Activated CD8-positive, alpha-beta memory T cell treated with anti-CD3 and anti-CD28 coated beads for 36 hours (primary cell): ENCODE measurements around the gene SMAD5. TPM values are rescaled to one million over a fixed set of nuclear protein-coding genes. Genes with fewer than 3 reads are reported as not detected.

Source experiments
- CTCF ChIA-PET: fragments of 350-600 bp; sonication (Branson Sonifier 250); formaldehyde crosslinking; loops from one replicate; lab custom pipeline; 2021; ENCODE audit warnings: antibody characterized with exemption; lab: Charles Lee
- POLR2A ChIA-PET: fragments of 350-600 bp; sonication (Branson Sonifier 250); formaldehyde crosslinking; loops from one replicate; lab custom pipeline; 2021; ENCODE audit warnings: antibody characterized with exemption; lab: Charles Lee
- total RNA-seq, 2 experiments: library from RNA; stranded (reverse); gene quantifications; one replicate each; pipeline ENCODE4 v1.2.3, GENCODE V29; 2021

SMAD5 gene
- total RNA-seq, 2 experiments from 2014 or later, result 19.0 to 19.2 TPM

DNA sequence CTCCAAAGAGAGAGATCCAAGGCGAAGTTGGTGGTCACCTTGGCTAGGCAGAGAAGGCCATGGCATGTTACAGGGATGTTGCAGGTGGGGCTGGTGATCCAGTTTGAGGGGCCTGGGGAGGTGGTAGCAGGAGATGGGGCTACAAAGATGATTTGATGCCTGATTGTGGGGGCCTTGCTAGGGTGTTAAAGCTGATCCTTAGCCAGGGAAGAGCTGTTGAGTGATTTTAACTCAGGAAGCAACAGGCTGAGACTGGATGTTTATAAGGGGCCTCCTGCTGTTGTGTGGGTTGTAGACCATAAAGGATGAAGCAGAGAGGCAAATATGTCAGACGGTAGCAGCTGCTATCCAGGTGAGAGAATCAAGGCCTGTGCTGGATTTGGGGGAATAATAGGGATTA is 19.0 kb upstream of the SMAD5 start:
- CTCF ChIA-PET, result no interaction called here
- POLR2A ChIA-PET, result no interaction called here

DNA sequence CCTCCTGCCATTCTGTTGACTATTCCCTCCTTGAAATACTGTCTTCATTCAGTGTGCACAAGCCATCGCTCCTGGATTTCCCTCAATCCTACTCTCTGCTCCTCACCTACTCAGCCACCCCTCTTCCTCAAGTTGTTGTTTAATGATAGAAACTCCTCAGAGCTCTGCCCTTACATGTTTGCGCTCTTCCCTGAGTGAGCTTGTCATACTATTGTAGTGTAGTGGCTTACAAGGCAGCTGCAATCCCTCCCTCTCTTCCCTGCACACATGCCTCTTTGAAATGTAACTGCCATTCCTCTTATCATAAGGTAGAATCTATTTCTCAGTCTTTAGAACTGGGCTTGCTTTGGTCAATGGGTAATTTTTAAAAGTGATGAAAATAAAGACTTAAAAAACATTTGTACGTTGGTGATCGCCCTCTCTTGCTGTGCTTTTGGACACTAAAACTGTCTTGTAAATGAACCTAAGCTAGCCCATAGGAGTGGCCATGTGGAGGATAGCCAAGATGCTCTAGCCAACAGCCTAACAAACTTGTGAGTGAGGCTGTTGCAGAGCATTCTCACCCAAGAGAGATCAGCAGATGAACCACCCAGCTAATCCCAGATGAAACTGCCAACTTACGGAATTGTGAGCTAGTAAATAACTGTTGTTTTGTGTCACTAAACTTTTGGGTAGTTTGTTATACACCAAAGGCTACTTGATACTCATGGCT is 18.1 kb upstream of the SMAD5 start:
- ChIA-PET CTCF (no interaction called here), POLR2A (no interaction called here)

DNA sequence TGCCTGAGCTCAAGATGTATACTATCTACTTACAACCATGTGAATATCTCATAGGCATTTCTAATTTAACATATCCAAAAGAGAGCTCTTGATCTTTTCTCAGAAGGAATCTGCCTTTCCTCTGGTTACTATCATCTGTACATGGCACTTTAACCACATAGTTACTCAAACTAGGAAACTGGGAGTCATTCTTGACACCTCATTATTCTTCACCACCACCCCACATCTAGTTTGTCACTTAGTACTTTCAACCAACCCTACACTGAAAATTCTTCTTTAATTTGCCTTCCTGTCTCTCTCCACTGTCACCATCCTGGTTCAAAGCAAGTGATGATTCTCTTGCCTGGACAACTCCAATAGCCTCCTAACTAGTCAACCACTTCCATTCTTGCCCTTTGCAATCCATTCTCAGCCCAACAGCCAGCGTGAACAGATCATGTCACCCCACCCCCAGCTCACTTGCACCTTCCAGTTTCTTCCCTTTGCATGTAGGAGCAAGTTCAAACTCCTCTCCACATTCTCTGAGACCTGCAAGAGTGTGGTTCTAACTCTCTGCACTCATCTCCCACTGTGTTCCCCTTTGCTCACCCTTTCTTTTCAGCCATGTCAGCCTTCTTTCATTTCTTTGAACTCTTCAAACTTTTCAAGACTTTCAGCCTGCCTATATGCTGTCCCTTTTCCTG is 17.3 kb upstream of the SMAD5 start:
- POLR2A ChIA-PET, result no interaction called here
- CTCF ChIA-PET, result no interaction called here

GRCh38 chr5:136120529-136120928 is 12.1 kb upstream of the SMAD5 start:
- POLR2A ChIA-PET, result no interaction called here
- CTCF ChIA-PET, result no interaction called here

GRCh38 chr5:136123236-136123768 is 9.3 kb upstream of the SMAD5 start:
- POLR2A ChIA-PET, result no interaction called here
- CTCF ChIA-PET, result no interaction called here

GRCh38 chr5:136127560-136127959 is 5.1 kb upstream of the SMAD5 start:
- ChIA-PET CTCF (no interaction called here), POLR2A (no interaction called here)

DNA sequence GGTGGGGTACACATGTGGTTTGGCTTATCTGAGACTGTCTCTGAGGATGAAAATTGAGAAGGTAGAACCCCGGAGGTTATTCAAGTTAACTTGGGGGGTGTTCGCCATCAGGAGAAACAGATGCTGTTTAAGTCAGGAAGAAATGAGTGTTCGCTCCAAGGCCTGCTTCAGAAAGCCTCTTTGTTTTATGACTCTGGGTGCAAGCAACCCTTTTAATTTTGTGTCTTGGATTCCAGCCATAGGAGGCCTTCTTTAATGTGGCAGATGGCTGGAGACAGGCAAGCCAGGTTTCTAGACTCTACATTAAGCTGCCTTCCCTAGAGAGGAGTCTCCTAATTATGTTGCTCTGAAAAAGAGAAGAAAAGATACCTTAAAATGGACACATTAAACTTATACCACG is 4.2 kb upstream of the SMAD5 start:
- POLR2A ChIA-PET, result no interaction called here
- CTCF ChIA-PET, result interaction anchor here (1.2 kb wide), 1 partner anchor 11 kb away, joined by 3 read pairs; no protein-coding TSS in a partner anchor

- POLR2A ChIA-PET, result no interaction called here
- CTCF ChIA-PET, result interaction anchor here (1.2 kb wide), 1 partner anchor 12 kb away, joined by 3 read pairs; no protein-coding TSS in a partner anchor
Observed at GRCh38 chr5:136129445-136129844, 3.2 kb upstream of the SMAD5 start.

GRCh38 chr5:136130581-136130980 is 2.1 kb upstream of the SMAD5 start:
- CTCF ChIA-PET, result no interaction called here
- POLR2A ChIA-PET, result no interaction called here

GRCh38 chr5:136132087-136132486 is 558 bp upstream of the SMAD5 start:
- POLR2A ChIA-PET, result no interaction called here
- CTCF ChIA-PET, result no interaction called here

DNA sequence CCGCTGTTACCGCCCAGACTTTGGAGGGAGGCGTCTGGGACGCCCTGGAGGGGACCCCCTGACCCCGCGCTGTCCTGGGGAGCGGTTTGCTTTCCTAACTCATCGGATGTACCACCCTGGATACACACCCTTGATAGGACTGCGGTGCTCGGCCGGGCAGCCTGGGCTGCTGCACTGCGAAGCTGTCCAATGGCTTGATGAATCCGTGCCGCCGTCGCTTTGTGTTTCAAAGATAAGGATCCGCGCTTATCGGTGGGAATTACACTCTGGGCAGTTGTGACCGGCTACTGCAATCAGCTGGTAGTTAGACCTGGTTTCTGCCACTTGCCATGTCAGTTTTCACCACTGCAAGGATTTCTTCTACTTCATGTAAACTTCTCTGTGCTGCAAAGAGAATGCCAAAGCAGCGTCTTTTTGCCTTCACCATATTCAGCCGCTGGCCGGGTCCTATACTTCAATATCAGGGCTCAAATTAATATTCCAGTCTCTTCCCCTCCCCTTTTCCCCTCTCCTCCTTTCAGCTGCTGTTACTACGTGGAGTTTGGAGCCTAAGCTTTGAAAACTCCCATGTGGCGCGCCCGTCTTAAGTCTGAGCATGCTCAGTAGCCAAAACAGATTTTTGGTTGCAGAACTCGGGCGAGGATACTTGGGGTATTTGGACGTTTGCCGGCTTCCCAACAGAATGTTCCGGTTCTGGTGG is 727 bp downstream of the SMAD5 start:
- POLR2A ChIA-PET, result no interaction called here
- CTCF ChIA-PET, result no interaction called here

- POLR2A ChIA-PET, result no interaction called here
- CTCF ChIA-PET, result no interaction called here
Observed at GRCh38 chr5:136133922-136134379, 1.3 kb downstream of the SMAD5 start.

DNA sequence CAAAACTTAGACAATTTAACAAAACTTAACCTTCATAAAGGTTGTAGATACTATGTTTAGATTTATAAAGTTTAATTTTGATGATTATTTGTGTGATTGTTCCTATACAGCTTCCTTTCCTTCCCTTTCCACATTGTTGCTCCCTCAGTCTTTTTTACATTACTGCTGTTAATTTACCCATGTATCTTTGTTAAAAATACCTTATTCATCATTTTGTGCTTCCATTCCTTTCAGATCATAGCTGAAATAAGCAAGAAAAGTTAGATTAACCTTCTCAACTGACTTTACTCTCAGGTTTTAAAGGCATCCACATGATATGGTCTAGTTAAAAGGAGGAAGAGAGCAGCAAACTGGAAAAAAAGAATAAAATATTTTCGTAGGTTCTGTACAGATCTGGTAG is 2.0 kb downstream of the SMAD5 start:
- POLR2A ChIA-PET, result no interaction called here
- CTCF ChIA-PET, result no interaction called here

GRCh38 chr5:136135536-136135935 is 2.9 kb downstream of the SMAD5 start:
- ChIA-PET POLR2A (no interaction called here), CTCF (no interaction called here)

GRCh38 chr5:136137497-136138220 is 5.0 kb downstream of the SMAD5 start:
- POLR2A ChIA-PET, result no interaction called here
- CTCF ChIA-PET, result no interaction called here

GRCh38 chr5:136141561-136141960 is 8.9 kb downstream of the SMAD5 start:
- CTCF ChIA-PET, result no interaction called here
- POLR2A ChIA-PET, result no interaction called here

DNA sequence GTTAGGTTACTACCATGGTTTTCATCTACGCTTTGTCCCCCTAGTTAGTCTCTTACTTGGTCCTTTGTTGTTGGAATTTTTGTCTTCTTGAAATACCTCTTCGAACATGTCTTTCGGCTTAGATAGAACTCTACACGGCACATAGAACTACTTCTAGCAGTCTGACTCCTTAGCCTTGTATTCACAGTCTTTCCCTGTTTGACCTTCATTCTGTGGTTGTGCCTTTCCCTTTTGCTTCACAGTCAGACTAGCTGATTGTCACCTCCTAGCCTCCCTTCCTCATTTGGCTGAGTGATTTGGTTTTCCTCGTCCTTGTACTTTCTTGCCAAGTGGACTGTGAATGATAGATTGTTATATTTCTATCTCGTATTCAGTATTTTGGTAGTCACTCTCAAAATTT is 10.7 kb downstream of the SMAD5 start:
- POLR2A ChIA-PET, result no interaction called here
- CTCF ChIA-PET, result no interaction called here

GRCh38 chr5:136143763-136144162 is 11.1 kb downstream of the SMAD5 start:
- ChIA-PET POLR2A (no interaction called here), CTCF (no interaction called here)

- CTCF ChIA-PET, result no interaction called here
- POLR2A ChIA-PET, result no interaction called here
Observed at GRCh38 chr5:136145030-136145429, 12.4 kb downstream of the SMAD5 start.

DNA sequence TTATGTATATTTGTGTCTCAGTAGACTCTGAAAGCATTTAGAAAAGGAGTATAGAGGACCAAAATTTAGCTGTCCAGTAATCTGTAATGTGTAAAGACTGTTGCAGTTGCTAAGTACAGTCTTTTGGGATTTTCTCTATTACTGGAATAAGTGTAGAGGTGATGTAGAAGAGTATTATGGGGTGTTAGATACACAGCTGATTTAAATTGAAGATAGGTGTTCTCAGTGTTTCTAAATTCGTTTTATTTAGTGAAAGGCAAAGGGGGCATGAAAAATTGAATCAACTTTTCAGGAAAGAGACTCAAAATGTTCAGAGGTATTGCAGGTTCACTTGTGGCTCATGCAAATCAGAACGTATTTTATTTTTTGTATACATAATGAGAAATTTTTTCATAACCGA is 13.6 kb downstream of the SMAD5 start:
- CTCF ChIA-PET, result no interaction called here
- POLR2A ChIA-PET, result no interaction called here
